ENCODE data around the gene SH3D19. TPM values are rescaled to one million over a fixed set of nuclear protein-coding genes. Genes with fewer than 3 reads are reported as not detected.
A peak's percentile ranks its signal among the peaks of the same experiment; 100 is the strongest.

Gene SH3D19
- total RNA-seq, 1 donor from 2014 or later, result 107 TPM

DNA sequence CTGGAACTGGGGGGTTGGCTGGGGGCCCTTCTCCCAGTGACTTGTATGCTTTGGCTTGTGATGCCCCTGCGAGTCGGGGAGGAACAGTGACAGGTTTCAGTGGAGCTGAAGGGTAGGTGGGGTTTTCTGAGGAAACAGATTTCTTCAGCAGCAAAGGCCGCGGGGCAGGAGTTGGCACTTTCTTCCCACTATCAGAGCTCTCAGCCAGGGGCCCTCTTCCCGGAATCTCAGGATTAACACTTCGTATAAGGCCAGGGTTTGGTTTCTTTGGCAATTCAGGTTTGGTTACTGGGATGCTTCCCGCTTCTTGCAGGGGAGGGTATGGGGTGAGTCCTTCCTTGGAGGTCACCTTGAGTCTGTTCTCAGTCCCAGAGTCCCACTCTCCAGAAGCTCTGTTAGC lies 150.6 kb downstream of the SH3D19 start:
- DNase-seq (no peak), ATAC-seq (peak; percentile 11)
- intact Hi-C loops (cut with micrococcal nuclease), result no loop called here

DNA sequence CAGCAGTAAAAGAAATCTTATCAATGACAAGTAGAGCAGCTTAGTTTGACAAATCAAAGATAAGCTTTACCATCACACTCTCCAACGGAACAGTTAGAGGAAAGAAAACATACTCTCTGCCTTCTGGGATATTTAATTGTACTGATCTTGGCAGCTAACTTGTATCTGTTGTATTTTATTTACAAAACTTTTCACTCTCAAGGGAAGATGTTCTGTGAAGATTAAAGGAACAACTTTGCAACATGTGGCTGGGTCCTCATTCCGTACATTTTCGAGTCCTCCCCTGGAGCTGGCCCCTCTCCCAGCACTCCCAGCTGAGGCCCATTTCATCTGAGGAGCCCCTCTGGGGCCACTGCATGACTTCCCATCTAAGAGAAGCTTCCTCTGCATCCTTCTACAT lies 151.5 kb downstream of the SH3D19 start:
- ATAC-seq (peak; percentile 84), DNase-seq (peak; percentile 81)
- intact Hi-C loops (cut with micrococcal nuclease), result no loop called here

GRCh38 chr4:151169900-151170299 lies 155.5 kb downstream of the SH3D19 start:
- no peak for ATAC-seq
- DNase-seq, result no peak
- intact Hi-C loops (cut with micrococcal nuclease), result no loop called here

DNA sequence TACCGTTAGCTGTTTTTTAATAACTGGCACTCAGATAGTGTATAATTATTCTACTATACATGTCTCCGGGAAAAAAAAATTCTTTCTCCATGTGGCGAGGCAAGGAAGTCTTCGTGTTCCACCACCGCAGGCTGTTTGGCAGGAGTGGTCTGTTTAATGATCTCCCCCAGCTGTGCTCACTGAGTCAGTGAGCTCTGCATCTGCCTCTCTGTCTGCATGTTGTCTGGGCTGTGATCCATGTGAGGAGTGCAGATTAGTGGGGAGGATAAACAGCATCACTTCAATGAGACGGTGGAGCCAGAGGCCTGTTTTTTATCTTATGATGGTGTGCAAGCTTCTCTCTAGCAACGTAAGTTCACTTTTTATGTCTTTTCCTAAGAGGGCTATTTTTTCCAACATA lies 156.2 kb downstream of the SH3D19 start:
- intact Hi-C loops (cut with micrococcal nuclease), result no loop called here

GRCh38 chr4:151167561-151167960 lies 157.8 kb downstream of the SH3D19 start:
- ATAC-seq (no peak), DNase-seq (no peak)
- intact Hi-C loops (cut with micrococcal nuclease), result no loop called here

More for the DNA sequence above, 156.2 kb downstream of the SH3D19 start:
- DNase-seq, result peak; percentile 70
- peak; percentile 94 for ATAC-seq

- peak; percentile 36 for ATAC-seq
- no peak for DNase-seq
- intact Hi-C loops (cut with micrococcal nuclease), result no loop called here
These were observed 158.8 kb downstream of the SH3D19 start for GRCh38 chr4:151166636-151167035.

DNA sequence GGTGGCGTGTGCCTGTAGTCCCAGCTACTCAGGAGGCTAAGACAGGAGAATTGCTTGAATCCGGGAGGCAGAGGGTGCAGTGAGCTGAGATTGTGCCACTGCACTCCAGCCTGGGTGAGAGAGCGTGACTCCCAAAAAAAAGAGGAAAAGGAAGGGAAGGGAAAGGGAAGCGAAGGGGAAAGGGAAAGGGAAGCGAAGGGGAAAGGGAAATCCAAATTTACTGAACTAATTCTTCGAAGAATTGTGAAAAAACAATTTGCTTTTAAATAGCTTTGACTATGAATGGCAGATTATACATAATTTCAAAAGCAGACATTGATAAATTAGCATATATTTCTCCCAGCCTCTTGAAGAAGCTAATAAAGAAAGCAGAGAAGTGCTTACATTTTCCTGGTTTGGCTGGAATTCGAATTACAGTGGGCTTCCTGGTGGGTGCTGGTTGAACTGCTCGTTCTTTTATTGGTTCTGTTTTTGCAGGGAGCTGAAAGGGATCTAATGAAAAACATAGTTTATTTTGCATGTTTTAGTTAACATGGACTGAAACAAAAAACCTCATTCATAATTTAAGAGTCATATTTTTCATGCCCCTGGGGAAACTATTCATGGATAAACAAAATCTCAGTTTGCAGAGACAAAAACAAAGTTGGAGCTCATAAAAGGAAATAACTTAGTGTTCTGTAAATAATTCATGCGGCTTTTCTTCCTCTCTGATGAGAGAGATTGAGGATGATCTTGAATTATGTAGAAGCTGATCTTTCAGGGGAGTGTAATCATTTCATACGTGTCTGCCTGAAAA lies 160.0 kb downstream of the SH3D19 start:
- ATAC-seq, result no peak
- intact Hi-C loops (cut with micrococcal nuclease), result no loop called here
- no peak for DNase-seq

GRCh38 chr4:151163855-151164254 lies 161.6 kb downstream of the SH3D19 start:
- ATAC-seq (no peak), DNase-seq (no peak)
- intact Hi-C loops (cut with micrococcal nuclease), result no loop called here

DNA sequence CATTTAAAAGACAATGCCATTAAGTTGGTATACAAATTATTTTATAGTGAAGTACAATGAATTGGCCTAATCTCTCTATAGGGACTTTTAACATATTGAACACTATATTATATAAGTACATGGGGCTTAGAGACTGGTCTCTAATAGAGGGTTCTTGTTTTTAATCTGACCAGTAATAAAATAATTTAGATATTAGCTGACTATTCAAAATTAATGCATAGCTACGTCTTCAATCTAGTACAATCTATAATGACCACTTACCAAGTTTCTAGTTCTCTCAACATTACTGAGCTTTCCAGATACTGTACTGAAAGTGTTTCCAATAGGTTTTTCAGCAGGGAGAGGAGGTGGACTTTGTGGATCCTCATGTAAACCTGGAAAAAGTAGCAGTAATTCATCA lies 166.4 kb downstream of the SH3D19 start:
- DNase-seq (no peak), ATAC-seq (no peak)
- intact Hi-C loops (cut with micrococcal nuclease), result no loop called here

- ATAC-seq (no peak), DNase-seq (no peak)
- intact Hi-C loops (cut with micrococcal nuclease), result no loop called here
These were observed 167.9 kb downstream of the SH3D19 start for GRCh38 chr4:151157543-151157942.

DNA sequence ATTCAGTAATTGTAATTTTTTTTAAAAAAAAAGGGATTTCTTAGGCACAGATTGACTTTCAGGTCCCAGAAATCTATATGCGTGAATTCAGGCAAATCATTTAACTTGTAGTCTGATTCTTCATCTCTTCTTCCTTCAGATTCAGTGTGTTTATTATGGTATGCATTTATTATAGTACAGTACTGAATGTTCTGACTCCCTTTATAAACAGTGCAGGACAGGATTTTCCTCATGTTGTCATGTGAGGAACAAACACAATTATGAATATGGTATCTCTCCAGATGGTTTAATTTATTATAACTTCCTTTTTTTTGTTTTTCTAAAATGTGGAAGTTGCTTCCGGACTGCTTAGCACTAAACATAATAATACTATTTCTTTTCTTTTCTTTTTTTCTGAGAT lies 171.8 kb downstream of the SH3D19 start:
- no peak for DNase-seq
- intact Hi-C loops (cut with micrococcal nuclease), result no loop called here
- no peak for ATAC-seq

DNA sequence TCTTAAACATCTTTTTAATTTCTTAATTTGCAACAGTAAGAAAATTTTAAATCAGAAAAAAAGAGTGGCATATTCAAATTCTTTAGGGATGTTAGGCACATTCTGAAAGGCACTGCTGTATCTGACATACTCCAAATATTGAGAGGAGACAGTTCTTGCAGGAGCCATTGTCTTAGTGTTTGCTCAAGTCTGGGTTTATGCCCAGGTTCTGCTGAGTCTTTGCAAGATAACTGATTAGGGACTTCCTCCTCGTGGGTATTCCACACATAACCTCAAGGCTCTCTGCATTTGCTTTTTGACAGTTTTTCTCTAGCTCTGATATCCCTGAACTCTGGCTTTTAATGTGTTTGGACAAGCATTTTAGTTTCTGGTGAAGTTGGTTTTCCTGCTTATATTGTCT lies 173.4 kb downstream of the SH3D19 start:
- DNase-seq (no peak), ATAC-seq (no peak)
- intact Hi-C loops (cut with micrococcal nuclease), result no loop called here

DNA sequence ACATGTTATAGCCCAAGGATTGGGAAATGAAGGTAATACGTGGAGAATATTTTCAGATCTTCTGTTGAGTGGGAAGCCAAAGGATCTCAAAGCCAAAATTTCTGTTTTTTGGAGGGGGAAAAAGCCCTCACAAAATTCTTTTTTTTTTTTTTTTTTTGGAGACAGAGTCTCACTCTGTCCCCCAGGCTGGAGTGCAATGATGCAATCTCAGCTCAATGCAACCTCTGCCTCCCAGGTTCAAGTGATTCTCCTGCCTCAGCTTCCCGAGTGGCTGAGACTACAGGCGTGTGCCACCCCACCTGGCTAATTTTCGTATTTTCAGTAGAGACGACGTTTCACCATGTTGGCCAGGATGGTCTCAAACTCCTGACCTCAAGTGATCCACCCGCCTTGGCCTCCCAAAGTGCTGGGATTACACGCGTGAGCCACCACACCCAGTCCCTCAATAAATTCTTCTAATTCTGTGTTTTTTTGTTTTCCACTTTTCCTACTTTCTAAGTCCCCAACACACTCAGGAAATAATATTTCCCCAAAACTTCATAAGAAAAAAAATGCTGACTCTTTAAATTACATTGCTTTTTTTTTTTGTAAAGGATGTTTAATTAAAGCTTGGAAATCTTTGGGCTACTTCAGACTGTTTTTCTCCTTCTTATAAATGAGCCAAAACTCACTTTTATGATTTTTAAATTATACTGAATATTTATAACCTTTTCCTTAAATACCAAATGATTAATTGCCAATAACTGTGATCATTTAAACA lies 174.4 kb downstream of the SH3D19 start:
- intact Hi-C loops (cut with micrococcal nuclease), result no loop called here
- ATAC-seq (no peak), DNase-seq (no peak)

DNA sequence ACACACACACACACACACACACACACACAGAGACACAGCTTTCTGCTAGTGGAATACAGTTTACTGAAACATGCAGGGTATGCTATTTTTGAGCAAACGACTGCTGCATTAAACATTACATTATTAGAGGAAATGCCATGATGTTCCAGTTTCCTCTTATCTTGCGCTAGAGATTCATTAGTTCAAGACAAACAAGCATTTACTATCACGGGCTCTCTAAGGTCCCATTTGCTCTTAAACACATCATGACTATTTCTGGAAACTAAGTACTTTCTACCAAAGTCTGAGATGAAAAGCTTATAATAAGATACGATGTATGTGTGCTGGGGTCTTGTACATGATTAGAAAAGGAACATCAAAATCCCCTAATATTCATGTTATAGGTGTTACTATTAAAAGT lies 177.1 kb downstream of the SH3D19 start:
- DNase-seq, result no peak
- intact Hi-C loops (cut with micrococcal nuclease), result no loop called here
- no peak for ATAC-seq

DNA sequence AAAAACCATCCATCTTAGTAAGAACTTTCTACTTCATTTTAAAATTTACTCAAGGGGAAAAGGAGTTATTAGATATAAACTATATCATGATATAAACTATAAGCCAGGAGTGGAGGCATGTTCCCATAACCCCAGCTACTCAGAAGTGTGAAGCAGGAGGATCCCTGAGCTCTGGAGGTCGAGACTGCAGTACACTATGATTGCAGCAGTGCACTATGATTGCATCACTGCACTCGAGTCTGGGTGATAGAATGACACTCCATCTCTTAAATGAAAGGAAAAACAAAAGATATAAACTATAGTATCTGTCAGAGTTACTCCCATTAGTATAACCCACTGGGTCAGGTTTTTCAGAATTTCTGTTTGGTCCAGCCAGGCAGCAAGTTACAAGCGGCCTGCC lies 178.4 kb downstream of the SH3D19 start:
- ATAC-seq (no peak), DNase-seq (no peak)
- intact Hi-C loops (cut with micrococcal nuclease), result no loop called here

GRCh38 chr4:151144329-151145072 lies 180.9 kb downstream of the SH3D19 start:
- DNase-seq, result no peak
- ATAC-seq, result peak; percentile 89
- intact Hi-C loops (cut with micrococcal nuclease), result no loop called here

GRCh38 chr4:151143811-151144210 lies 181.6 kb downstream of the SH3D19 start:
- no peak for DNase-seq
- no peak for ATAC-seq
- intact Hi-C loops (cut with micrococcal nuclease), result no loop called here

DNA sequence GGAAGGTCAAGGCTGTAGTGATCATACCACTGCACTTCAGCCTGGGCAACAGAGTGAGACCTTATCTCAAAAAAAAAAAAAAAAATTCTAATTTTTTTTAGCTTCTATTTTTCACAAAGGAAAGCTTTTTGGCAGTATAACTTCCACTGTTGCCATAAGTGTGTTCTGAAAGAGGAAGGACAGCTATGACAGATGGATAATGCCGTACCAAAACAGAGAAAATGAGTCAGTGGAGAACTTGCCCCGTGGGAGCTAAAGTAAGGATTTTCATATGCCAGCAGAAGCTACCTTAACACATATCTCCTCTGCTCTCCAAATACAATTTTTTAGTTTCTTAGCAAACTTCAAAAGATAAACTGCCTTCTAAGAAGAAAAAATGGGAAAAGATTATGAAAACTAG lies 182.2 kb downstream of the SH3D19 start:
- intact Hi-C loops (cut with micrococcal nuclease), result no loop called here
- no peak for ATAC-seq
- DNase-seq, result no peak

- DNase-seq (no peak), ATAC-seq (no peak)
- intact Hi-C loops (cut with micrococcal nuclease), result no loop called here
These were observed 182.6 kb downstream of the SH3D19 start for GRCh38 chr4:151142758-151143157.

DNA sequence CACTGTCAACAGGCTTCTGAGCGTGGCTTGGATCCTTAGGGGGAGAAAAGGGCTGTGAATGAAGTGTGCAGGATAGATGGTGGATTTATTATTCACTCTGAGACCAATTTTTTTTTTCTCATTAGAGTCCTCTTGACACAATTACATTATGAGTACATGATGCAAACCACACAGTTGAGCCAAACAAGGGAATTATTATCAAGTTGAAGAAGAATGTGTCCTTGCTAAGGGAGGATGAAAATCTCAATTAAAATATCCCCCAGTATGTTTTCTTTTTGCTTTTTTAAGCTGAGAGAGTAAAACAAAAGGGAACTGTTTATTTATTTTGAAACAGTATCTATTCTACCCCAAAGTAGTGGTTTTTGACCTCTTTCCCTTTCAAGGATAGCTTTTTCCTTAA lies 185.6 kb downstream of the SH3D19 start:
- intact Hi-C loops (cut with micrococcal nuclease), result no loop called here
- no peak for ATAC-seq
- DNase-seq, result no peak

All from left ventricle myocardium superior (tissue), 1 donor.